Measurements from ENCODE around the gene HSPA12B.
"Not testable (repeated sequence)": the region's sequence is repeated elsewhere in the genome, so short reads cannot be mapped to it uniquely, and the experiment has no call there.

Gene HSPA12B

DNA sequence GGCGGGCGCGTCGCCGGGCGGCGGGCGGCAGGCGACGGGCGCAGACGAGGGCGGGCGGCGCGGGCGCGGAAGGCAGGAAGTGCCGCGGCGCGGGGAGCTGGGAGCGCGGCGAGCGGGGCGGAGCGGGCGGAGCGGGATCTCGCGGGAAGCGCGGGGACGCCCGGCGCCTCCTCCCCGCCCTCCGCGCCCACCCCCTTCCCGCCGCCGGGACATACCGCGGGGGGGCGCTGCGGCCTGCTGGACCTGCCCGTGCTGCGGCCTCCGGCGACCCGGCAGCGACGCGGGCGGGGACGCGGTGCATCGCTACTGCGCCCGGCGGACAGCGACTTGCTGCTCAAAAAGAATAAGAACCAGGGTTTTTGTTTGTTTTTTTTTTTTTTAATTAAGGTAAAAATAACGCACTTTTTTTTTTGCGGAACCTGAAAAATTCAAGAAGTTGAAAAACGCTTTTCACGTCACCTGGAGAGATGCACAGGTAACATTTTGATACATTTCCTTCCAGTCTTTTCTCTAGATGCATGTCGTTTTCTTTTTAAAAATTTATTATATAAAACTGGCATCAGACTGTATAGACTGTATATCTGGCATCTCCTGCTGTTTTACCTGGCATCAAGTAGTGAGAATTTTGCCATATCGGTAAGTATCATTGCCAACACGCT lies 54.3 kb downstream of the HSPA12B start, which contains the start of gene CENPB:
TSS of gene CENPB (minus strand) at position 76 of the 659 bp plus-strand sequence. CDS start 257 bp downstream, outside the sequence.
- TF ChIP-seq, protein P1, sequence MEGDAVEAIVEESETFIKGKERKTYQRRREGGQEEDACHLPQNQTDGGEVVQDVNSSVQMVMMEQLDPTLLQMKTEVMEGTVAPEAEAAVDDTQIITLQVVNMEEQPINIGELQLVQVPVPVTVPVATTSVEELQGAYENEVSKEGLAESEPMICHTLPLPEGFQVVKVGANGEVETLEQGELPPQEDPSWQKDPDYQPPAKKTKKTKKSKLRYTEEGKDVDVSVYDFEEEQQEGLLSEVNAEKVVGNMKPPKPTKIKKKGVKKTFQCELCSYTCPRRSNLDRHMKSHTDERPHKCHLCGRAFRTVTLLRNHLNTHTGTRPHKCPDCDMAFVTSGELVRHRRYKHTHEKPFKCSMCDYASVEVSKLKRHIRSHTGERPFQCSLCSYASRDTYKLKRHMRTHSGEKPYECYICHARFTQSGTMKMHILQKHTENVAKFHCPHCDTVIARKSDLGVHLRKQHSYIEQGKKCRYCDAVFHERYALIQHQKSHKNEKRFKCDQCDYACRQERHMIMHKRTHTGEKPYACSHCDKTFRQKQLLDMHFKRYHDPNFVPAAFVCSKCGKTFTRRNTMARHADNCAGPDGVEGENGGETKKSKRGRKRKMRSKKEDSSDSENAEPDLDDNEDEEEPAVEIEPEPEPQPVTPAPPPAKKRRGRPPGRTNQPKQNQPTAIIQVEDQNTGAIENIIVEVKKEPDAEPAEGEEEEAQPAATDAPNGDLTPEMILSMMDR (IDR thresholded peaks at IDR 0.05; ENCODE audit: low read depth, low read length) = peak; percentile 53
- DNase-seq = peak; percentile 93
- no peaks in the 10 kb centered on the region for H3K27me3 ChIP-seq
- H3K36me3 ChIP-seq = peaks cover 9% of the 10 kb centered on the region
- no peaks in the 10 kb centered on the region for H3K9me3 ChIP-seq
- peaks cover 8% of the 10 kb centered on the region for H3K4me1 ChIP-seq
- H3K4me3 ChIP-seq (ENCODE audit: low read depth, low read length) = peak within 1 kb of the TSS; percentile 84

DNA sequence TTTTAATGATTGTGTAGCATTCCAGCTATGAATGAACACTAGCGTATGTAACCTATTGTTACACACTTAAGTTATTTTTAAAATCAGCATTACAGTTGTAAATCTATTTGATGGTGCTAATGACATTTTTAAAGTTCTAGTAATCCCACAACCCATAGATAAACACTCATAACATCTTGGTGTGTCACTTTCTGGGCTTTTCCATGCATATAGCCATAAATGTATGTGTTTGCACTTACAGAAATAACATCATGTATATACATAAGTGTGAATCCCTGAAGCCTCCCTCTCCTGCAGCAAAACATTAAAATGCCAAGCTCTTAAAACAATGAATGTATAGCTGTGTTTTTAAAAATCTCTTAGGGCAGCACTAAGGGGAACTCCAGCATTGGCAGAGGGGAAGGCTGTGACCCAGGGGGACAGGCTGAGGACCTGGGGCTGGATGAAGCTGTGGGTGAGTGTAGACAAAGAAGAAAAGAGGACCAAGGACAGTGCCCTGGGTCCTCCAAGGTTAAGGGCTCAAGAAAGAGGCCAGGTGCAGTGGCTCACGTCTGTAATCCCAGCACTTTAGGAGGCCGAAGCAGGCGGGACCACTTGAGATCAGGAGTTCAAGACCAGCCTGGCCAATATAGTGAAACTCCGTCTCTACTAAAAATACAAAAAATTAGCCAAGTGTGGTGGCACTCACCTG lies 55.0 kb downstream of the HSPA12B start:
- no peaks in the 10 kb centered on the region for H3K9me3 ChIP-seq
- peaks cover 9% of the 10 kb centered on the region for H3K36me3 ChIP-seq
- peak overlapping the region; percentile 61 for H3K4me3 ChIP-seq (ENCODE audit: low read depth, low read length)
- no peak for DNase-seq
- H3K27me3 ChIP-seq = no peaks in the 10 kb centered on the region
- H3K4me1 ChIP-seq = peaks cover 8% of the 10 kb centered on the region
- TF ChIP-seq, protein P1 (IDR thresholded peaks at IDR 0.05; ENCODE audit: low read depth, low read length) = no peak

DNA sequence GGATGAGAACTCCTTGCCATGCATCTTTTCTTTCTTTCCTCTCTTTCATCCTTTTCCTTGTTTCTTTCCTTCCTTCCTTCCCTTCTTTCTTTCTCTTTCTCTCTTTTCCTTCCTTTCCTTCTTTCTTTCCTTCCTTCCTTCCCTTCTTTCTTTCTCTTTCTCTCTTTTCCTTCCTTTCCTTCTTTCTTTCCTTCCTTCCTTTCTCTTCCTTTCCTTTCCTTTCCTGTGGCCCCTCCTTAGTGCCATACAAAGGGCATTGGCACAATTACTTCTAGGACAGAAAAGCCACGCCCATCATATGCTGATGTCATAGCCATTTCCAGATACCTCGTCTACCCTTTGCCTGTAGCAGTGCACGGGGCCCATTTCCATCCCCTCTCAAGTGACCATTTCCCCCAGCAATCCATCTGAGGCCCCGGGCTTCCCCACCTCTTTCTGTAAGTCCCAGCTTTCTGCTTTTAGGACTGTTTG lies 56.2 kb downstream of the HSPA12B start:
- Histone ChIP-seq H3K27me3 (no peaks in the 10 kb centered on the region), H3K4me1 (peaks cover 8% of the 10 kb centered on the region), H3K4me3 (ENCODE audit: low read depth, low read length) (no peak overlapping the region), H3K36me3 (peaks cover 9% of the 10 kb centered on the region), H3K9me3 (no peaks in the 10 kb centered on the region)
- TF ChIP-seq, protein P1 (IDR thresholded peaks at IDR 0.05; ENCODE audit: low read depth, low read length) = no peak
- peak; percentile 62 for DNase-seq

DNA sequence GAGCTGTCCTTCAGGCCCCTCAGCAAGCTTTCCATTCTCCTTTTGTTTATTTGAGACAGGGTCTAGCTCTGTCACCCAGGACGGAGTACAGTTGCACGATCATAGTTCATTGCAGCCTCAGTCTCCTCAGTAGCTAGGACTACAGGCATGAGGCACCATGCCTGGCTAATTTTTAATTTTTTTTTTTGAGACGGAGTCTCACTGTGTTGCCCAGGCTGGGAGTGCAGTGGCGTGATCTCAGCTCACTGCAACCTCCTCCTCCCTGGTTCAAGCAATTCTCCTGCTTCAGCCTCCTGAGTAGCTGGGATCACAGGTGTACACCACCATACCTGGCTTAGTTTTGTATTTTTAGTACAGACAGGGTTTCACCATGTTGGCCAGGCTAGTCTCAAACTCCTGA lies 56.7 kb downstream of the HSPA12B start:
- not testable (repeated sequence) for H3K9me3 ChIP-seq

DNA sequence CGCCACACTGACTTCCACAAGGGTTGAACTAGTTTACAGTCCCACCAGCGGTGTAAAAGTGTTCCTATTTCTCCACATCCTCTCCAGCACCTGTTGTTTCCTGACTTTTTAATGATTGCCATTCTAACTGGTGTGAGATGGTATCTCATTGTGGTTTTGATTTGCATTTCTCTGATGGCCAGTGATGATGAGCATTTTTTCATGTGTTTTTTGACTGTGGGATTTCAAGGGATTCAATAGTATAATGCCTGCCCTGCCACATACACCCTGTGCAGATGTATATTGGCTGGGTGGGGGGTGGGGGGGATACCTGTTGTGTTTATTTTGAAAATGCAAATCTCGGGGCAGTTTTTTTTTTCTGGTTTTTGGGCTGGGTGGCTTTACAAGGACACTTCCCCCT lies 61.7 kb downstream of the HSPA12B start:
- H3K9me3 ChIP-seq; H3K4me3 ChIP-seq (ENCODE audit: low read depth, low read length); DNase-seq; H3K27me3 ChIP-seq: not testable (repeated sequence)
- H3K36me3 ChIP-seq = peaks cover 16% of the 10 kb centered on the region
- peaks cover 16% of the 10 kb centered on the region for H3K4me1 ChIP-seq

More for the DNA sequence above, 56.7 kb downstream of the HSPA12B start:
- H3K4me3 ChIP-seq (ENCODE audit: low read depth, low read length); H3K4me1 ChIP-seq; H3K27me3 ChIP-seq; H3K36me3 ChIP-seq; DNase-seq: not testable (repeated sequence)

DNA sequence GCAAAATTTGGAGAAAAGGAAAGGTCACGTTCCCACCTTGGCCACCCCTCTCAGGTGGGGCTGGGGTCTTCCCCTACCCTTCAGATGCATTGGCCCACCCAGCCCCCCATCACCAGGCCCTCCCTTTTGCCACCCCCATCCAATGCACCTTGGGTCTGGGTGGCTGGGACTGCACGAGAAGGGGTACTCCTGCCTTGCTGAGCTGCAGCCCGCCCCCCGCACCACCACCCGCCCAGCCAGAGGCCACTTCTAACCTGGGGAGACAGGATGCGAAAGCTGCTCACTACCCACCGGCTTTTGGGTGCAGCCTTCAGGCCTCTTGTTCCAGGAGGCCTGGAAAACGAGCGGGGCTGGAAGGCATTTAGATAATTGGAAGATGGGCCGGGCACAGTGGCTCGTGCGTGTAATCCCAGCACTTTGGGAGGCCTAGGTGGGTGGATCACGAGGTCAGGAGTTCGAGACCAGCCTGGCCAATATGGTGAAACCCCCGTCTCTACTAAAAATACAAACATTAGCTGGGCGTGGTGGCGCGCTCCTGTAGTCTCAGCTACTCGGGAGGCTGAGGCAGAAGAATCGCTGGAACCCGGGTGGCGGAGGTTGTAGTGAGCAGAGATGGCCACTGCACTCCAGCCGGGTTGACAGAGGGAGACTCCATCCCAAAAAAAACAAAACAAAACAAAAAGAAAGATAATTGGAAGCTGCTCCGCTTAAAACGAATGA lies 62.4 kb downstream of the HSPA12B start:
- Histone ChIP-seq H3K4me3 (ENCODE audit: low read depth, low read length) (peak overlapping the region; percentile 80; the same call in 1 of the 2 replicates), H3K4me1 (peaks cover 21% of the 10 kb centered on the region), H3K9me3 (no peaks in the 10 kb centered on the region), H3K36me3 (peaks cover 16% of the 10 kb centered on the region), H3K27me3 (no peaks in the 10 kb centered on the region)
- TF ChIP-seq, protein P1 (IDR thresholded peaks at IDR 0.05; ENCODE audit: low read depth, low read length) = no peak
- DNase-seq = no peak
